Lower lobe of right lung (tissue), 2 donors: Measurements from ENCODE around the gene DOCK10. TPM values are rescaled to one million over a fixed set of nuclear protein-coding genes. Genes with fewer than 3 reads are reported as not detected.
"Not testable (repeated sequence)": the region's sequence is repeated elsewhere in the genome, so short reads cannot be mapped to it uniquely, and the experiment has no call there.

Experiments used
- ATAC-seq, 2 donors: fragments of 200-7000 bp; cut with Tn5 transposase; one replicate each; pipeline ENCODE4 v1.9.1; 2020 to 2022; ENCODE audit warnings: mild to moderate bottlenecking in 2 of 2, moderate library complexity in 2 of 2
- DNase-seq: peaks from one replicate; pipeline ENCODE4 v3.0.0-alpha.2; 2020
- H3K27ac ChIP-seq: fragments of 200-600 bp; one replicate; pipeline ENCODE4 v1.8.0; 2022
- H3K27me3 ChIP-seq: fragments of 200-600 bp; one replicate; pipeline ENCODE4 v1.8.0; 2022; ENCODE audit warnings: low read depth
- H3K36me3 ChIP-seq: fragments of 200-600 bp; one replicate; pipeline ENCODE4 v1.8.0; 2022; ENCODE audit warnings: mild to moderate bottlenecking
- H3K4me1 ChIP-seq: fragments of 200-600 bp; one replicate; pipeline ENCODE4 v1.8.0; 2022
- H3K4me3 ChIP-seq: fragments of 200-600 bp; one replicate; pipeline ENCODE4 v1.8.0; 2022; ENCODE audit warnings: mild to moderate bottlenecking
- H3K9me3 ChIP-seq: fragments of 200-600 bp; one replicate; pipeline ENCODE4 v1.8.0; 2022
- intact Hi-C: fragments of 100-400 bp; cut with DNase I; formaldehyde crosslinking; loops from one replicate; pipeline ENCODE4 v1.11.0; 2022
- total RNA-seq: library from RNA; stranded (reverse); fragmentation: NEBNext Ultra II Directional; extraction: Animal tissue kit (Norgen Biotek cat#: 25700); gene quantifications from one replicate; pipeline ENCODE4 v1.2.1, GENCODE V29; 2021
- TF ChIP-seq, protein P1 (sequence below): fragments of 200-600 bp; IDR thresholded peaks from one replicate; pipeline ENCODE4 v1.8.0; 2022; ENCODE audit warnings: antibody characterized with exemption, mild to moderate bottlenecking
- donor health status: DM: no; HTN: yes; CAD: no; lungs with severe emphysema.

Gene DOCK10
- total RNA-seq, 1 donor from 2014 or later: 52.3 TPM

- TF ChIP-seq, protein P1, sequence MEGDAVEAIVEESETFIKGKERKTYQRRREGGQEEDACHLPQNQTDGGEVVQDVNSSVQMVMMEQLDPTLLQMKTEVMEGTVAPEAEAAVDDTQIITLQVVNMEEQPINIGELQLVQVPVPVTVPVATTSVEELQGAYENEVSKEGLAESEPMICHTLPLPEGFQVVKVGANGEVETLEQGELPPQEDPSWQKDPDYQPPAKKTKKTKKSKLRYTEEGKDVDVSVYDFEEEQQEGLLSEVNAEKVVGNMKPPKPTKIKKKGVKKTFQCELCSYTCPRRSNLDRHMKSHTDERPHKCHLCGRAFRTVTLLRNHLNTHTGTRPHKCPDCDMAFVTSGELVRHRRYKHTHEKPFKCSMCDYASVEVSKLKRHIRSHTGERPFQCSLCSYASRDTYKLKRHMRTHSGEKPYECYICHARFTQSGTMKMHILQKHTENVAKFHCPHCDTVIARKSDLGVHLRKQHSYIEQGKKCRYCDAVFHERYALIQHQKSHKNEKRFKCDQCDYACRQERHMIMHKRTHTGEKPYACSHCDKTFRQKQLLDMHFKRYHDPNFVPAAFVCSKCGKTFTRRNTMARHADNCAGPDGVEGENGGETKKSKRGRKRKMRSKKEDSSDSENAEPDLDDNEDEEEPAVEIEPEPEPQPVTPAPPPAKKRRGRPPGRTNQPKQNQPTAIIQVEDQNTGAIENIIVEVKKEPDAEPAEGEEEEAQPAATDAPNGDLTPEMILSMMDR: no peak
- Histone ChIP-seq H3K36me3 (peaks cover 4% of the 10 kb centered on the region), H3K27me3 (no peaks in the 10 kb centered on the region), H3K4me3 (no peak overlapping the region), H3K9me3 (no peaks in the 10 kb centered on the region), H3K27ac (no peak overlapping the region), H3K4me1 (peaks cover 18% of the 10 kb centered on the region)
- ATAC-seq (no peak), DNase-seq (no peak)
- intact Hi-C loops: no loop called here
These were observed 123.4 kb downstream of the DOCK10 start for GRCh38 chr2:224918626-224919471.

DNA sequence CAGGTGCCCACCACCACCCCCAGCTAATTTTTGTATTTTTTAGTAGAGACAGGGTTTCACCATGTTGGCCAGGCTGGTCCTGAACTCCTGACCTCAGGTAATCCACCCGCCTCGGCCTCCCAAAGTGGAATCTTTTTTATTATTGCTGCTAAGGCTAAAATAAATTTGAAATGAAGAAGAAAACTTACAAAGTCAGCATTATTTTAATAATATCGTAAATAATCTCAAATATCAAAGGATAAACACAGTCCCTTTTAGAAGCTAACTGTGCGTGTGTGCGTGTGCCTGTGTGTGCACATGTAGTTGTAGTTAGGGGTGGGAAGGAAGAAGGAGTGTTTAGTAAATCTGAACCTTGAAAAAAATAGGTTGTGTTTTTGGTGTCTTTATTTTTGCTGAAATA, 125.0 kb downstream of the DOCK10 start:
- H3K27ac ChIP-seq, H3K36me3 ChIP-seq, intact Hi-C loops, H3K4me3 ChIP-seq, ATAC-seq, H3K27me3 ChIP-seq, DNase-seq, H3K4me1 ChIP-seq, H3K9me3 ChIP-seq: not testable (repeated sequence)

DNA sequence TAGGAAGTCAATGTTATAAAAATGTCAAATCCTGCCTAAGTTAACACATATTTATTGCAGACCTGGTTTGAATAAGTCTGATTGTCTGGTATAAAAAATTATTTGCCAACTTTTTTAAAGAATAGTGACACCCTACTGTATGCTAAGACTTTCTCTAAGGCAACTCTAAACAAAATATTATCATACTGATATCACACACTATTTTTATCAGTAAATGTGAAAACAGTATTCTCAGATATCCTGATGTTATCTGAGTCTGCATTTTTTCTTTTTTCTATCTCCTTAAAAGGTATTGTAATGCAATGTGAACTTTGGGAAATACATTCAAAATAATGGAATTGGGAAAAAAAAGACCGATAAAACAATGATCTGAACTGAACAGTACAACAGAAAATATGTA, 127.1 kb downstream of the DOCK10 start:
- Histone ChIP-seq H3K4me1 (peaks cover 5% of the 10 kb centered on the region), H3K9me3 (no peaks in the 10 kb centered on the region), H3K27ac (no peak overlapping the region), H3K36me3 (peaks cover 4% of the 10 kb centered on the region), H3K27me3 (no peaks in the 10 kb centered on the region), H3K4me3 (no peak overlapping the region)
- TF ChIP-seq, protein P1: no peak
- intact Hi-C loops: no loop called here
- ATAC-seq: no peak
- DNase-seq: no peak

DNA sequence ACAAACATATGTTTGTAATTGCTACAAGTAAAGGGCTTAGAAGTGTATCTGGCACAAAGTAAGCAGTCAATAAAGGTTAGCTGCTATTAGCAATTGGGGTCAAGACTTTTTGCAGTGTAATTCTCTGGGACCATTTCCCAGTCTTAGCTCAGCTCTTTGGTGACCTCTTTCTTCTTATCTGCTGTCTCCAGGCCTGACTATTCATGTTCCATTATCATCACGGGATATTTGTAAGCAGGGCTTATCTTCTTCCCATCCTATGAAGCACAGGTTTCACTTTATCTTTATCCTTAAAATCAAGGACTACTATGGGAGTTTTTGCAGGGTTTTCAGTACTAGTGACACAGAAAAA, 131.7 kb downstream of the DOCK10 start:
- ATAC-seq (peak; percentile 15 to 18), DNase-seq (no peak)
- intact Hi-C loops: no loop called here
- Histone ChIP-seq H3K4me1 (peaks cover 15% of the 10 kb centered on the region), H3K9me3 (no peaks in the 10 kb centered on the region), H3K27me3 (no peaks in the 10 kb centered on the region), H3K4me3 (no peak overlapping the region), H3K27ac (peak overlapping the region; percentile 65), H3K36me3 (no peaks in the 10 kb centered on the region)
- TF ChIP-seq, protein P1: no peak

DNA sequence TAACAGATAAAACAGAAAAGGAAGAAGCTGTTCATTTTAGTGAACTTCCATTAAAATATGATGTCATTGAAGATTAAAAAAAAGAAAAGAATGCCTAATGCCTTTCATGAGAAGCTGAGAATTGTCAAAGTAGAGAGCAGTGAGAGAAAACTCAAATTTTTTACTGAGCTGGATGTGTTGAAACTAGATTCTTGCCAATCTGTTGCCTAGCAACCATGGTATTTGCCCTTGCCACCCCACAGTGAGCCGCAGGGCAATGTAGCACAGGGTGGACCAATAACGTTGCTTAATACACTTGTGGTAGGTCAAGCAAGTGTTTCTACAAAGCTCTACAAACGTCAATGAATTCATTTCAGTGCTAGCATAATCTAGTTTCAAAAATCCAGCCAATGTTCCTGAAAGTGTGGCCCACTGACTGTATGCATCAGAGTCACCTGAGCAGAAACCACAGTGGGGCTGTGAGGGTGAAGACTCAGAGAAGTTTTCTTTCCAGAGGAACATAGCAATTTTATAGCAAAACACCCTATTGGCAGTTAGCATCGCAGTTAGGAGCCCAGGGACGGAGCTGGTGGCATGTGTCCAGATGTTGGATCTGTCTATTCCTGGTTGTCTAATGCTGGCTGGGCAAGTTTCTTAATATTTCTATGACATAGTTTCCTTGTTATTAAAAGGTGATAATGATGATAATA, 132.2 kb downstream of the DOCK10 start:
- peak; percentile 71 for DNase-seq
- TF ChIP-seq, protein P1: no peak
- H3K4me1 ChIP-seq: peaks cover 15% of the 10 kb centered on the region
- peak; percentile 96 for ATAC-seq
- H3K27ac ChIP-seq: peak overlapping the region; percentile 65
- intact Hi-C loops: no loop called here
- no peaks in the 10 kb centered on the region for H3K9me3 ChIP-seq
- H3K27me3 ChIP-seq: no peaks in the 10 kb centered on the region
- H3K36me3 ChIP-seq: no peaks in the 10 kb centered on the region
- no peak overlapping the region for H3K4me3 ChIP-seq

- intact Hi-C loops: no loop called here
- TF ChIP-seq, protein P1: no peak
- no peaks in the 10 kb centered on the region for H3K36me3 ChIP-seq
These were observed 133.4 kb downstream of the DOCK10 start for GRCh38 chr2:224908818-224909217.

More at GRCh38 chr2:224908818-224909217, 133.4 kb downstream of the DOCK10 start:
- H3K4me3 ChIP-seq: no peak overlapping the region
- DNase-seq (no peak), ATAC-seq (no peak)
- H3K4me1 ChIP-seq: peaks cover 15% of the 10 kb centered on the region
- no peaks in the 10 kb centered on the region for H3K9me3 ChIP-seq
- H3K27me3 ChIP-seq: no peaks in the 10 kb centered on the region
- H3K27ac ChIP-seq: no peak overlapping the region
